Left kidney (tissue), 2 donors: ENCODE data around the gene TRIM2. TPM values are rescaled to one million over a fixed set of nuclear protein-coding genes. Genes with fewer than 3 reads are reported as not detected.

Experiments used
- DNase-seq: peaks from one replicate; pipeline ENCODE4 v3.0.0-alpha.2; 2013
- polyA plus RNA-seq: library from polyadenylated mRNA; unstranded; fragments of 120-200 nt; gene quantifications from one replicate; pipeline ENCODE4 v1.2.1, GENCODE V29; 2013; ENCODE audit not compliant: insufficient read length

Gene TRIM2
- polyA plus RNA-seq, 1 donor = 78.6 TPM

DNA sequence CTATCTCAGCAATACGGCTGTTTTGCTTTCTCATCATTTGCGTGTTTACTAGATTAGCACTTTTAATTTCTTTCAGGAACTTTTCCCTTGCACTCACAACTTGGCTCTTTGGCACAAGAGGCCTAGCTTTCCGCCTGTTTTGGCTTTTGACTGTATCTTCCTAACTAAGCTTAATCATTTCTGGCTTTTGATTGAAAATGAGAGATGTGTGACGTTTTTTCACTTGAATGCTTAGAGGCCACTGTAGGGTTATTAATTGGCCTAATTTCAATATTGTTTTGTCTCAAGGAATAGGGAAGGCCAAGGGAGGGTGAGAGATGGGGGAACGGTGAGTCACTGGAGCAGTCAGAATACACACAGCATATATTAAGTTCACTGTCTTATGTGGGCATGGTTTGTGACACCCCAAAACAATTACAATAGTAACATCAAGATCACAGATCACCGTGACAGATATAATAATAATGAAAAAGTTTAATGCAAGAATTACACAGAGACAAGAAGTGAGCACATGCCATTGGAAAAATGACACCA is 167.5 kb downstream of the TRIM2 start:
- no peak for DNase-seq

- DNase-seq = no peak
Measured at GRCh38 chr4:153372967-153373562, 168.8 kb downstream of the TRIM2 start.

- DNase-seq = no peak
Measured at GRCh38 chr4:153374442-153374841, 170.2 kb downstream of the TRIM2 start.

DNA sequence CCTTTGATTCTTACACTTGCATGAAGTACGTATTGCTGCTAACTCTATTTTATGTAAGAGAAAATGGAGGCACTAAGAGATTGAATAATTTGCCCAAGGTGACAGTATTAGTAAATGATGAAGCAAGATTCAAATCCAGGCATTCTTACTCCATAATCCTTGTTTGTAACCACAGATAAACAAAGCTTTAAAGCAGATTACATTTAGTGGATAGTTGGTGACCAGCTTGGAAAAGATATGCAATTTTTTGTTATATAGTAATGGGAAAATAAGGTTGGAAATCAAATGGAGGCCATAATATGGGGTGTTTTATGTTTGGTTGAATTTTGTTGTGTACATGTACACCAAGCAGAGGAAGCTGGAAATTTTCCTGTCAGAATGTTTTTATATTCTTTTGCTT is 171.1 kb downstream of the TRIM2 start:
- DNase-seq = no peak

DNA sequence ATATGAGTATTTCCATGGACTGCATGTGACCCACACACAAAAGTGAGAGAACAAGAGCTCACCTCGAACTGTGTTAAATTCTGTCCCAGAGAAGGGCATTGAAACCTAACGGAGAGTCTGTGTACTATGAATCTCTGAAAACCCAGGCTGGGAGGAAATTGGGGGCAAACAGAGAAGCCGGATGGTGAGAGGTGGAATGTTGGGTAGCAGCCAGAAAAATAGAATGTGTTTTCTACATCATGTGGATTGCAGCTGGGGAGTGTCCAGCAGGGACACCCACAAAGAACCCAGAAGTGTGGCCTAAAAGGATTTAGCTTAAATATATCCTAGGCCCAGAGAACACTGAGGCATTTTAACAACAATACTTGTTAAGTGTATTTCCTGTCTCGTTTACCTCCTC is 178.9 kb downstream of the TRIM2 start:
- no peak for DNase-seq

DNA sequence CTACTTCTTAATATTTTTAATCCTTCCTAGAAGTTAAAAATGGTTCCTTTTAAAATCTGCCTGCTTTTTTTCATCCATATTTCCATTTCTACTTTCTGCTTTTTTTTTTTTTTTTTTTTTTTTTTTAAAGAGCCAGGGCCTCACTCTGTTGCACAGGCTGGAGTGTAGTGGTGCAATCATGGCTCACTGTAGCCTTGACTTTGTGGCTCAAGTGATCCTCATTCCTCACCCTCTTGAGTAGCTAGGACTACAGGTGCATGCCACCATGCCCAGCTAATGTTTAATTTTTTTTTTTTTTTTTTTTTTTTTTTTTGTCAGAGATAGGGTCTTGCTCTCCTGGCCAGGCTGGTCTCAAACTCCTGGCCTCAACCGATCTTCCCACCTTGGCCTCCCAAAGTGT is 179.9 kb downstream of the TRIM2 start:
- no peak for DNase-seq

GRCh38 chr4:153385784-153386183 is 181.5 kb downstream of the TRIM2 start:
- no peak for DNase-seq

DNA sequence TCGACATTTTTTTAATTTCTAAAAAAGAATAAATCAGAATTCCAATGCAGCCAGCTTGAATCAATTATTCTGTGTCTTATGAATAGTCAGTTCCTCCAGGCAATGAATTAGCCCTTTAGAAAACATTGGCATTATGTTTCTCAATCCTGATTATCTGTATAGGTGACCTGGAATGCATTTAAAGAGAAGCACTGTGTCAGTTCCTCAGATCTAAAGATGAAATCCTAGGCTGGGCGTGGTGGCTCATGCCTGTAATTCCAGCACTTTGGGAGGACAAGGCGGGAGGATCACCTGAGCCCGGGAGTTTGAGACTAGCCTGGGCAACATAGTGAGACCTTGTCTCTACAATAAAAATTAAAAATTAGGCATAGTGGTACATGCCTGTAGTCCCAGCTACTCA is 183.7 kb downstream of the TRIM2 start:
- no peak for DNase-seq

Other genes with a start within 250 kb of the TRIM2 start
- 22.6 TPM for gene MND1, start 140.2 kb downstream of the TRIM2 start, polyA plus RNA-seq